Type B pancreatic cell (in vitro differentiated cells): ENCODE data around the gene YIPF2. TPM values are rescaled to one million over a fixed set of nuclear protein-coding genes. Genes with fewer than 3 reads are reported as not detected.
"Not testable (repeated sequence)": the region's sequence is repeated elsewhere in the genome, so short reads cannot be mapped to it uniquely, and the experiment has no call there.

Experiments
- DNase-seq: peaks from one replicate; pipeline ENCODE4 v3.0.0; 2021; ENCODE audit warnings: mixed read lengths; ENCODE audit not compliant: unreplicated experiment; ENCODE audit errors: extremely low spot score
- H3K27ac Mint-ChIP-seq: 2 replicates; pipeline ENCODE4 v1.8.0; 2021; ENCODE audit warnings: mild to moderate bottlenecking, mixed read lengths
- H3K27me3 Mint-ChIP-seq: 2 replicates; pipeline ENCODE4 v1.8.0; 2021; ENCODE audit warnings: mixed read lengths
- H3K36me3 Mint-ChIP-seq: 2 replicates; pipeline ENCODE4 v1.8.0; 2021; ENCODE audit warnings: mixed read lengths
- H3K4me1 Mint-ChIP-seq: one replicate; pipeline ENCODE4 v1.8.0; 2021; ENCODE audit warnings: mixed read lengths; ENCODE audit not compliant: unreplicated experiment
- H3K4me3 Mint-ChIP-seq: 2 replicates; pipeline ENCODE4 v1.8.0; 2021; ENCODE audit warnings: mild to moderate bottlenecking, mixed read lengths
- H3K9me3 Mint-ChIP-seq: 2 replicates; pipeline ENCODE4 v1.8.0; 2021; ENCODE audit warnings: mixed read lengths
- total RNA-seq: library from RNA; stranded (reverse); gene quantifications from 2 replicates; pipeline ENCODE4 v1.2.1, GENCODE V29; 2021; ENCODE audit warnings: low replicate concordance
- TF ChIP-seq, protein P1 (sequence below): fragments of 200-600 bp; sonication (generic); conservative IDR thresholded peaks from 2 replicates; pipeline ENCODE4 v1.5.0; 2021; ENCODE audit warnings: antibody characterized with exemption, mild to moderate bottlenecking

The YIPF2 gene
- total RNA-seq, 1 donor from 2014 or later = 58.5 TPM

GRCh38 chr19:10884274-10884673 lies 44.2 kb downstream of the YIPF2 start:
- Mint-ChIP-seq H3K36me3 (peaks cover 4% of the 10 kb centered on the region), H3K27me3 (no peaks in the 10 kb centered on the region), H3K4me1 (peaks cover 40% of the 10 kb centered on the region), H3K4me3 (no peak overlapping the region), H3K9me3 (no peaks in the 10 kb centered on the region), H3K27ac (peak overlapping the region; percentile 86)
- TF ChIP-seq, protein P1, sequence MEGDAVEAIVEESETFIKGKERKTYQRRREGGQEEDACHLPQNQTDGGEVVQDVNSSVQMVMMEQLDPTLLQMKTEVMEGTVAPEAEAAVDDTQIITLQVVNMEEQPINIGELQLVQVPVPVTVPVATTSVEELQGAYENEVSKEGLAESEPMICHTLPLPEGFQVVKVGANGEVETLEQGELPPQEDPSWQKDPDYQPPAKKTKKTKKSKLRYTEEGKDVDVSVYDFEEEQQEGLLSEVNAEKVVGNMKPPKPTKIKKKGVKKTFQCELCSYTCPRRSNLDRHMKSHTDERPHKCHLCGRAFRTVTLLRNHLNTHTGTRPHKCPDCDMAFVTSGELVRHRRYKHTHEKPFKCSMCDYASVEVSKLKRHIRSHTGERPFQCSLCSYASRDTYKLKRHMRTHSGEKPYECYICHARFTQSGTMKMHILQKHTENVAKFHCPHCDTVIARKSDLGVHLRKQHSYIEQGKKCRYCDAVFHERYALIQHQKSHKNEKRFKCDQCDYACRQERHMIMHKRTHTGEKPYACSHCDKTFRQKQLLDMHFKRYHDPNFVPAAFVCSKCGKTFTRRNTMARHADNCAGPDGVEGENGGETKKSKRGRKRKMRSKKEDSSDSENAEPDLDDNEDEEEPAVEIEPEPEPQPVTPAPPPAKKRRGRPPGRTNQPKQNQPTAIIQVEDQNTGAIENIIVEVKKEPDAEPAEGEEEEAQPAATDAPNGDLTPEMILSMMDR = no peak
- no peak for DNase-seq

DNA sequence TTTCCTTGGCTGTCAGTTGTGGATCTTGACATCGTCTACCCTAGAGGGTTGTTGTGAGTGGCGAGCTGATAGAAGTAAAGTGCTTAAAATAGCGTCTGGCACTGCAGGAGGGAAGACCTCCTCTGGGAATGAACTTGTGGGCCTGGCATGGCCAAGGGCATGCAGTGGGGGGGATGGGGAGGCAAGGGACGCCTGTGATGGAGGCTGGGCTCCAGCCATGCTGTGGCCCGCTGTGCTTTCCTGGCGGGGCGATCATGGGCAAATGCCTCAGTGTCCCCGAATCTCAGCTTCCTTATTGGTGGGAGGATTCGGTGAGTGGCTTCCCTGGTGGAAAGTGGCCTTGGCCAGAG lies 46.4 kb downstream of the YIPF2 start:
- H3K27ac Mint-ChIP-seq = peak overlapping the region; percentile 77
- no peaks in the 10 kb centered on the region for H3K9me3 Mint-ChIP-seq
- peaks cover 41% of the 10 kb centered on the region for H3K4me1 Mint-ChIP-seq
- H3K4me3 Mint-ChIP-seq = peak overlapping the region; percentile 22
- DNase-seq = no peak
- TF ChIP-seq, protein P1 = no peak
- H3K27me3 Mint-ChIP-seq = no peaks in the 10 kb centered on the region
- H3K36me3 Mint-ChIP-seq = peaks cover 7% of the 10 kb centered on the region

GRCh38 chr19:10881403-10882107 lies 46.9 kb downstream of the YIPF2 start:
- TF ChIP-seq, protein P1 = no peak
- H3K36me3 Mint-ChIP-seq = peaks cover 7% of the 10 kb centered on the region
- peak overlapping the region; percentile 61 for H3K4me3 Mint-ChIP-seq
- peak overlapping the region; percentile 77 for H3K27ac Mint-ChIP-seq
- peaks cover 44% of the 10 kb centered on the region for H3K4me1 Mint-ChIP-seq
- H3K27me3 Mint-ChIP-seq = no peaks in the 10 kb centered on the region
- DNase-seq = no peak
- H3K9me3 Mint-ChIP-seq = no peaks in the 10 kb centered on the region

DNA sequence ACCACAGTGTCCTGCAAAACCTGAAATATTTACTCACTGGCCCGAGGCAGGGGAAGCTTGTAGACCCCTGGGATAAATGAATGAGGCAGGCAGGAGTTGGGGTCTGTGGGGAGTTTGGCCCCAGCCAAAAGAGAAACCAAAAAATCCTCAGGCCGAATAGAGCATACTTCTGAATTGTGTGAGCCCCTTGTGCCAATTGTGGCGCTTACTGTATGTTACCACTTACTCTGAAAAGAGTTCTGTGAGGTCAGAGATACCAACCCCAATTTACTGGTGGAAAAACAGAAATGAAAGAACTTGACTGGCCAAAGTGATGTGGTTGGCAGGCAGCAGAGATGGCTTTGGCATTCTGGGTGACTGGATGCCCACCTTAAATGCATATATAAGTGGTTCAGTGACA lies 50.2 kb downstream of the YIPF2 start:
- Mint-ChIP-seq H3K27ac (peak overlapping the region; percentile 29), H3K9me3 (no peaks in the 10 kb centered on the region), H3K4me1 (peaks cover 33% of the 10 kb centered on the region), H3K36me3 (peaks cover 4% of the 10 kb centered on the region), H3K4me3 (peak overlapping the region; percentile 39), H3K27me3 (no peaks in the 10 kb centered on the region)
- TF ChIP-seq, protein P1 = no peak
- DNase-seq = no peak

DNA sequence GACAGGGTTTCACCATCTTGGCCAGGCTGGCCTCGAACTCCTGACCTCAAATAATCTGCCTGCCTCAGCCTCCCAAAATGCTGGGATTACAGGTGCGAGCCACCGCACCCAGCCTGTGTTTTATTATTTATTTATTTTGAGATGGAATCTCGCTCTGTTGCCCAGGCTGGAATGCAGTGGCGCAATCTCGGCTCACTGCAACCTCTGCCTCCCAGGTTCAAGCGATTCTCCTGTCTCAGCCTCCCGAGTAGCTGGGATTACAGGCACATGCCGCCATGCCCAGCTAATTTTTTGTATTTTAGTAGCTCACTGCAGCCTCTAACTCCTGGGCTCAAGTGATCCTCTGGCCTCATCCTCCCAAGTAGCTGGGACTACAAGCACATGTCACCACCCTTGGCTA lies 50.8 kb downstream of the YIPF2 start:
- not testable (repeated sequence) for H3K36me3 Mint-ChIP-seq, H3K27me3 Mint-ChIP-seq, H3K9me3 Mint-ChIP-seq, DNase-seq
- Mint-ChIP-seq H3K27ac (peak overlapping the region; percentile 29), H3K4me3 (peak overlapping the region; percentile 39), H3K4me1 (peaks cover 38% of the 10 kb centered on the region)

- Mint-ChIP-seq H3K9me3 (no peaks in the 10 kb centered on the region), H3K4me3 (peak overlapping the region; percentile 39), H3K4me1 (peaks cover 32% of the 10 kb centered on the region), H3K27me3 (no peaks in the 10 kb centered on the region), H3K36me3 (peaks cover 4% of the 10 kb centered on the region), H3K27ac (peak overlapping the region; percentile 57)
- TF ChIP-seq, protein P1 = no peak
- DNase-seq = no peak
Observed at GRCh38 chr19:10876459-10877240, 51.8 kb downstream of the YIPF2 start.
